Muscle of leg (tissue), 11 donors: Measurements from ENCODE around the gene CALR. TPM values are rescaled to one million over a fixed set of nuclear protein-coding genes. Genes with fewer than 3 reads are reported as not detected.
A peak's percentile ranks its signal among the peaks of the same experiment; 100 is the strongest.
"Not testable (repeated sequence)": the region's sequence is repeated elsewhere in the genome, so short reads cannot be mapped to it uniquely, and the experiment has no call there.

Experiments
- DNase-seq: peaks from one replicate; pipeline ENCODE4 v3.0.0; 2013
- H3K27ac ChIP-seq: one replicate; pipeline ENCODE4 v1.5.1; 2013; ENCODE audit warnings: mild to moderate bottlenecking, low read length, control low read depth
- H3K27me3 ChIP-seq: one replicate; pipeline ENCODE4 v1.6.1; 2013; ENCODE audit warnings: low read length; ENCODE audit not compliant: control insufficient read depth, insufficient read depth
- H3K36me3 ChIP-seq: one replicate; pipeline ENCODE4 v1.6.1; 2013; ENCODE audit warnings: low read length; ENCODE audit not compliant: control insufficient read depth, insufficient read depth
- H3K4me1 ChIP-seq: one replicate; pipeline ENCODE4 v1.6.1; 2013; ENCODE audit warnings: low read length; ENCODE audit not compliant: control insufficient read depth, insufficient read depth
- H3K4me3 ChIP-seq: one replicate; pipeline ENCODE4 v1.5.1; 2013; ENCODE audit warnings: low read length, control low read depth
- H3K9me3 ChIP-seq: replicated peaks from 2 replicates; pipeline ENCODE4 v1.6.1; 2013; ENCODE audit warnings: low read depth, low read length; ENCODE audit not compliant: control insufficient read depth
- WGBS: methylation state at CpG from one replicate; pipeline ENCODE4 v1.1.5; 2013; ENCODE audit warnings: missing lambda C conversion rate; ENCODE audit not compliant: insufficient coverage; 5-methylcytosine and 5-hydroxymethylcytosine counted together
- polyA plus RNA-seq, 8 donors: library from polyadenylated mRNA; unstranded; fragments of 120-200 nt; gene quantifications; one replicate each; pipeline versions ENCODE4 v1.2.1 to v1.2.3, GENCODE V29; 2013; ENCODE audit warnings: inconsistent platforms in 1 of 8, low replicate concordance in 1 of 8; ENCODE audit not compliant: insufficient read length in 8 of 8, insufficient read depth in 1 of 8
- total RNA-seq: library from RNA; stranded (reverse); fragments of 120-200 nt; gene quantifications from one replicate; pipeline ENCODE4 v1.2.4, GENCODE V29; 2013

CALR gene
- total and polyA plus RNA-seq, 9 donors: 380 to 643 (median 443) TPM

DNA sequence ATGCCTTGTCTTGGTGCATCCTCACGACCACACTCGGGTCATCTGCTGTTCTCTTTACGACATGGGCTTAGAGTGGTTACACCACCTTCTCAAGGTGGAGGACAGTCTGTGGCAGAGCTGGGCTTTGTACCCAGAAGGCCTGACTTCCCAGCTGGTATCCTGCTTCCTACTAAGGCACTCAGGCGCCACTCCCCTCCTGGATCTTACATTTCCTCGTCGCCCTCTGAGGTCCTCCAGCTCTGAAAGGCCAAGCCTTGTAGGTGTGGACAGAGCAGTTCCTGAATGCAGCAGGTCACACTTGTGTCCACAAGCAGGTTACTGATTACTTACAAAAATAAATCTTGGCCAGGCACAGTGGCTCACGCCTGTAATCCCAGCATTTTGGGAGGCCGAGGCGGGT lies 31.2 kb upstream of the CALR start:
- Histone ChIP-seq H3K9me3 (no peaks in the 10 kb centered on the region), H3K36me3 (peaks cover 2% of the 10 kb centered on the region), H3K27ac (no peak overlapping the region), H3K27me3 (no peaks in the 10 kb centered on the region), H3K4me3 (no peak overlapping the region), H3K4me1 (peaks cover 9% of the 10 kb centered on the region)
- WGBS: 65% methylated on average over 6 of the region's 9 CpGs
- DNase-seq: no peak

DNA sequence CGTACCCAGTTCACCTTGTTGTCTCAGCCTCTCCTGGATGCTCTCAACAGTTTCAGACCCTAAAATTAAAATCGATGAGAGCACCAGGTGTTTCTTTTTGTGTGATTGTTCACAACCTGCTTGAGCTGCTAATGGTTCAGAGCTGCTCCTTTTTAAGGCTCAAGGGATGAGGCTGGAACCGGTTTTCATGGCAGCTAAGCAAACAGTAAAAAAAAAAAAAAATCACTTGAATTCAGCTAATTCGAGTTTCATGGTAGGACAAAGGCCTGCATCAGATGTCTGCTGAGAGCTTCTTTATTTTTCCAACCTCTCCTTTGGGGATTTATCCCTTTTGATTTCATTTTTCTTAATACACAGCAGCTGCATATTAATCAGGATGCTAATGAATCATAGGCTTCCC lies 25.8 kb upstream of the CALR start:
- H3K4me3 ChIP-seq: no peak overlapping the region
- H3K36me3 ChIP-seq: no peaks in the 10 kb centered on the region
- H3K27me3 ChIP-seq: no peaks in the 10 kb centered on the region
- peak overlapping the region; percentile 93 for H3K27ac ChIP-seq
- H3K4me1 ChIP-seq: peaks cover 31% of the 10 kb centered on the region
- no peaks in the 10 kb centered on the region for H3K9me3 ChIP-seq
- peak; percentile 69 for DNase-seq
- WGBS: 32% methylated on average over 3 of the region's 4 CpGs

DNA sequence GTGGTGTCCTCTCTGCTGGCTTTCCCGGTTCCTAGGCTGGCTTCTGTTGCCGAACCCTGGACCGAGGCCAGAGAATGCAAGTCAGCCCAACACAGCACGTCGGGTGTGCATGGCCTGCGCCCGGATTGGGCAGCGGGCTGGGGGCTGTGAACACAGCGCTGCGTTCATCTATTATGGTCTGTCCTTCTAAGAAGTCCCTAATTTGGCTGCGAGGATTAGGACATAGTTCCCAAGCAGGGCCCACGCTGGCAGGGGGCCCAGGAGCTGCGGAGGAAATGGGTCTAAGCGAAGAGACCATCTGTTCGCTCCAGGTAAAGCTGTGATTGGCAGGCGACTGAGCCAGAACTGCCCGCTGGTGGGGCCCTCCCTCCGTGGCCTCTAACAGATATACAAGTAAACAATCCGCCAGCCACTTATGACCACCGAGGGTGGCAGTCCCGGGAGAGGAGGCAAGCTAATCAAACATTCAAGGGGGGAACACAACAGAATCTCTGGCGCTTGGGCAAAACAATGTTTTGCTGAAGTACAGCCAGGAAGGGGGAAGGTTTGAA lies 25.3 kb upstream of the CALR start:
- Histone ChIP-seq H3K27me3 (no peaks in the 10 kb centered on the region), H3K4me3 (peak overlapping the region; percentile 11), H3K36me3 (no peaks in the 10 kb centered on the region), H3K4me1 (peaks cover 31% of the 10 kb centered on the region), H3K27ac (peak overlapping the region; percentile 93), H3K9me3 (no peaks in the 10 kb centered on the region)
- 7% methylated on average over 14 of the region's 22 CpGs for WGBS
- peak; percentile 90 for DNase-seq

DNA sequence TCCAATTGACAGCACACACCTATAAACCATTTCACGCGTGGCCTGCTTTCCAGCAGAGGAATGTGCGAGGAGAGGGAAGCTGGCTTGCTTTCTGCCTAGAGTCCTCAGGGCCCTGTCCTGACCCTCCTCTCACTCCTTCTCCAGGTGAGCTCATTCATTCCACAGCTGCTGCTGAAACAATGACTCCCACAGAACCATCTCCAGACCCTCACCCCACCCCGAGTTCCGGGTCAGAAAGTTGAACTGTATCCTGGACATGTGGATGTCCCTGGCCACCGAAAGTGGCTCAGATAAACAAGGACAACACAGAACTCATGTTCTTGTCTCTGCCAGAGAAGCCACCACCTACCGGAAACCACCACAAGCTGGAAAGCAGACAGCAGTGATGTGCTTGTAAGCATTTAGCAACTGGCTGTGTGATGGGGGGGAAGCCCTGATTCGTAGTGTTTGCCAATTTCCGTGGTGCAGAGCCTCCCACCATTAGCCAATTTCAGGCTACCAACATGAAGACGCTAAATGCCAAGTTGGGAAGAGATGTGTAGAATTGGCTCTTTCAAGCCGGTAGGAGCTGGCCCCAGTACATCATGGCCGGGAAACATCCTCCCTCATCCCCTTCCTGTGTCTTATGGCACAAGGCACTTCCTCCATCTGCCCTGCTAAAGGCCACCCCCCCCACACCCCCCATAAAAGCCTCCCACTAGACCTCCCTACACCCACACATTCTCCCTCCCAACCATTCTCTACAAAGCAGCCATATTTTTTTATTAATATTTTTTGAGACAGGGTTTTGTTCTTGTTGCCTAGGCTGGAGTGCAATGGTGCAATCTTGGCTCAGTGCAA lies 24.3 kb upstream of the CALR start:
- H3K4me3 ChIP-seq: no peak overlapping the region
- DNase-seq: peak; percentile 64
- no peaks in the 10 kb centered on the region for H3K36me3 ChIP-seq
- H3K4me1 ChIP-seq: peaks cover 35% of the 10 kb centered on the region
- no peaks in the 10 kb centered on the region for H3K9me3 ChIP-seq
- H3K27ac ChIP-seq: peak overlapping the region; percentile 93
- no peaks in the 10 kb centered on the region for H3K27me3 ChIP-seq
- WGBS: 33% methylated on average over 3 of the region's 12 CpGs

DNA sequence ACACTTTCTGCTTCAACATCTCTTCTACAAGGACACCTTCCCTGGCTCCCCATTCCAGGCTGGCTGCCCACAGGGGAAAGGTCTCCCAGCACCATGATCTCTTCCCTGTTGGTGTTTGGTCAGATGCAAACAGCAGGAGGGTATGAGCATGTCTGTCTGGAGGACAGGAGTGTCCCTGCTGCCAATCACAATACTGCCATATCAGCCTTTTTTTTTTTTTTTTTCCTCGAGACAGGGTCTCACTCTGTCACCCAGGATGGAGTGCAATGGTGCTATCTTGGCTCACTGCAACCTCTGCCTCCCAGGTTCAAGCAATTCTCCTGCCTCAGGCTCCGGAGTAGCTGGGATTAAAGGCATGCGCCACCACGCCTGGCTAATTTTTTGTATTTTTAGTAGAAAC lies 22.5 kb upstream of the CALR start:
- no CpG with 5 or more reads among the region's 4 CpGs for WGBS
- peaks cover 35% of the 10 kb centered on the region for H3K4me1 ChIP-seq
- not testable (repeated sequence) for H3K36me3 ChIP-seq, H3K4me3 ChIP-seq, H3K27me3 ChIP-seq, H3K27ac ChIP-seq, DNase-seq, H3K9me3 ChIP-seq

DNA sequence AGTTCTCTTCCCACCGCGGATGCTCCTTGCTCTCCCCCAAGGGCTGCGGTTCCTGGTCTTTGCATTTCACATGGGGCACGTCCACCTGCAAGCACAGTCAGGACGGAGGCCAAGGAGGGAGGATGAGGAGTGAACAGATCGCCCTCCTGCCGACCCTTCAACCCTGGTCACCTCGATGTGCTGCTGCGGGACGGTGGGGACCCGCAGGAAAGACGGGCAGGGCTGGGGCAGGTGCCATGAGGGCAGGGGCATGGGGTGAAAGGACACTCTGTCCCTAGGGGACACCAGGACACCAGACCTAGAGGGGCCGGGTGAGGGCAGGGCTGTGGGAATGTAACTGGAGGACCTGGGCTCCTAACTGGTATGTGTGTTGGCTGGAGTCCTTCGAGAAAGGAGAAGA lies 20.2 kb upstream of the CALR start:
- Histone ChIP-seq H3K4me1 (peaks cover 15% of the 10 kb centered on the region), H3K36me3 (peaks cover 10% of the 10 kb centered on the region), H3K27ac (no peak overlapping the region), H3K27me3 (no peaks in the 10 kb centered on the region), H3K4me3 (no peak overlapping the region), H3K9me3 (no peaks in the 10 kb centered on the region)
- no peak for DNase-seq
- WGBS: 92% methylated on average over 11 of the region's 14 CpGs

DNA sequence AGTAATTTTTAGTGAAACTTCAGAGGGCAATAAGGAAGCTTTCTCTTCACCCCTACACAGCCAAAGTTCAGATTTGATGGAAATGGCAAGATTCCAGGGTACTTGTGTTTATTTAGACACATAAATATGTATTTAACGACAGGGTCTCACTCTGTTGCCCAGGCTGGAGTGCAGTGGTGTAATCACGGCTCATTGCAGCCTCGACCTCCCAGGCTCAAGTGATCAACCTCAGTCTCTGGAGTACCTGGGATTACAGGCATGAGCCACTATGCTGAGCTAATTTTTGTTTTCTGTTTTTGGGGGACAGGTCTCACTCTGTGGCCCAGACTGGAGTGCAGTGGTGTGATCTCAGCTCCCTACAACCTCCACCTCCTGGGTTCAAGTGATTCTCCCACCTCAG lies 17.4 kb upstream of the CALR start:
- no peak overlapping the region for H3K4me3 ChIP-seq

DNA sequence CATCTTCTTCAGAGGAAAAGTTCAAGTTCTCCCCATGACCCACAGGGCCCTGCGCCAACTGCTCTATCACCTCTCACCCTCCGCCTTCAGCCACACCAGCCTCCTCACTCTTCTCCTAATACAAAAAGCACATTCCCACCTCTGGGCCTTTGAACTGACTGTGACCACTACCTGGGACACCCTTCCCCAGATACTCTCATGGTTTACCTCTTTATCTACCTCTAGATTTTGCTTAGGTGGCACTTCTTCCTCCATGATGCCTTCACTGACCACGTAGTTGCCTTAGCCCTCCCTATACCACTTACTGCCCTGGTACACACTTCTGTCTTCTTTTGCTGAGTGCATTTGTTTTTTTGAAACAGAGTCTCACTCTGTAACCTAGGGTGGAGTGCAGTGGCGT lies 15.4 kb upstream of the CALR start:
- no peak overlapping the region for H3K27ac ChIP-seq
- peaks cover 4% of the 10 kb centered on the region for H3K4me1 ChIP-seq
- no peaks in the 10 kb centered on the region for H3K27me3 ChIP-seq
- H3K36me3 ChIP-seq: peaks cover 51% of the 10 kb centered on the region
- no peaks in the 10 kb centered on the region for H3K9me3 ChIP-seq
- H3K4me3 ChIP-seq: no peak overlapping the region
- 93% methylated on average over 3 of the region's 4 CpGs for WGBS
- DNase-seq: no peak

More for the DNA sequence above, 17.4 kb upstream of the CALR start:
- Histone ChIP-seq H3K36me3 (peaks cover 36% of the 10 kb centered on the region), H3K9me3 (no peaks in the 10 kb centered on the region), H3K4me1 (peaks cover 4% of the 10 kb centered on the region), H3K27ac (no peak overlapping the region), H3K27me3 (no peaks in the 10 kb centered on the region)
- 67% methylated on average over 2 of the region's 3 CpGs for WGBS
- DNase-seq: no peak

DNA sequence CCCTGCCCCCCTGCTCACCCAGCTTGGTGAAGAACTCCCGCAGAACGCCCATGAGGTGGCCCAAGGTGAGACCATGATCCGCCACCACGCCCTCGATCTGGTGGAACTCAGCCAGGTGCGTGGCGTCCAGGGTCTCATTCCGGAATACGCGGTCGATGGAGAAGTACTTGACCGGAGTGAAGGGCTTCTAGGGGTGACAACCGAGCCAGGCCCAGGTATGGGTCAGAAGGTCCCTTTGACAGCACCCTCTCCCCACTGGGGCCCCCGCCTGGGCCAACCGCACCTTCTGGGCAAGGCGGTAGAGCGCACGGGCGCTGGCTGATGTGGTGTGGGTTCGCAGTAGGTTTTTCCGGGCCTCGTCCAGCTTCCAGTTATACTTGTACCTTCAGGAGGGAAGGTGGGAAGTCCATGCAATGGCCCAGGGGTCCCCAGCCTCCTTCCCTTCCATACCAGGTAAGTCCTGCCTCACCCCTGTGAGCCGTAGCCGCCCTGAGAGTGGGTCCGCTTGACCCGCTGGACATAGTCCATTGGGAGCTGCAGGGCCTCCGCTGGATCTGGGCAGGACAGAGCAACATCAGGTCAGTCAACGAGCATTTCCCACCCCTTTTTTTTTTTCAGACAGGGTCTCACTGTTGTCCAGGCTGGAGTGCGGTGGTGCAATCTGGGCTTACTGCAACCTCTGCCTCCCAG lies 13.6 kb upstream of the CALR start:
- Histone ChIP-seq H3K4me3 (no peak overlapping the region), H3K27me3 (no peaks in the 10 kb centered on the region), H3K9me3 (no peaks in the 10 kb centered on the region), H3K36me3 (peaks cover 67% of the 10 kb centered on the region), H3K4me1 (no peaks in the 10 kb centered on the region), H3K27ac (no peak overlapping the region)
- no peak for DNase-seq
- 95% methylated on average over 20 of the region's 29 CpGs for WGBS

GRCh38 chr19:12930002-12930645 lies 8.3 kb upstream of the CALR start:
- 93% methylated on average over 4 of the region's 19 CpGs for WGBS

More at GRCh38 chr19:12930002-12930645, 8.3 kb upstream of the CALR start:
- H3K36me3 ChIP-seq: peaks cover 52% of the 10 kb centered on the region
- H3K9me3 ChIP-seq: no peaks in the 10 kb centered on the region
- no peak overlapping the region for H3K27ac ChIP-seq
- no peak for DNase-seq
- no peak overlapping the region for H3K4me3 ChIP-seq
- no peaks in the 10 kb centered on the region for H3K27me3 ChIP-seq
- H3K4me1 ChIP-seq: peaks cover 12% of the 10 kb centered on the region
